Central memory CD8-positive, alpha-beta T cell (primary cell): Measurements from ENCODE around the gene AFMID.
A peak's percentile ranks its signal among the peaks of the same experiment; 100 is the strongest.

ENCODE experiments used
- ATAC-seq: fragments of 150-1000 bp; cut with Tn5 transposase; replicated peaks from 2 replicates; pipeline ENCODE4 v1.10.0; 2022; ENCODE audit warnings: mild to moderate bottlenecking, moderate FRiP score, moderate number of reproducible peaks; ENCODE audit not compliant: poor library complexity, severe bottlenecking; ENCODE audit errors: extremely low read depth
- DNase-seq, 2 donors: peaks; one replicate each; pipeline ENCODE4 v3.0.0; 2021; ENCODE audit warnings: low spot score in 2 of 2
- H3K27ac Mint-ChIP-seq: one replicate; pipeline ENCODE4 v1.8.0; 2022; ENCODE audit warnings: low read depth, mild to moderate bottlenecking, moderate library complexity, mixed read lengths
- H3K27me3 Mint-ChIP-seq: one replicate; pipeline ENCODE4 v1.8.0; 2022; ENCODE audit warnings: mixed read lengths
- H3K36me3 Mint-ChIP-seq: one replicate; pipeline ENCODE4 v1.8.0; 2022; ENCODE audit warnings: mild to moderate bottlenecking, moderate library complexity, mixed read lengths; ENCODE audit not compliant: insufficient read depth
- H3K4me1 Mint-ChIP-seq: one replicate; pipeline ENCODE4 v1.8.0; 2022; ENCODE audit warnings: mixed read lengths
- H3K4me3 Mint-ChIP-seq: one replicate; pipeline ENCODE4 v1.8.0; 2022; ENCODE audit warnings: mild to moderate bottlenecking, moderate library complexity, mixed read lengths
- H3K9me3 Mint-ChIP-seq: one replicate; pipeline ENCODE4 v1.8.0; 2022; ENCODE audit warnings: mixed read lengths

The AFMID gene

GRCh38 chr17:78144736-78145641 lies 42.2 kb upstream of the AFMID start:
- Mint-ChIP-seq H3K27ac (no peak overlapping the region), H3K36me3 (peaks cover 16% of the 10 kb centered on the region), H3K9me3 (no peaks in the 10 kb centered on the region), H3K4me3 (no peak overlapping the region), H3K27me3 (no peaks in the 10 kb centered on the region), H3K4me1 (peaks cover 32% of the 10 kb centered on the region)
- no peak for ATAC-seq
- DNase-seq: no peak

- no peaks in the 10 kb centered on the region for H3K27me3 Mint-ChIP-seq
- peak overlapping the region; percentile 29 for H3K27ac Mint-ChIP-seq
Observed at GRCh38 chr17:78146471-78146869, 40.7 kb upstream of the AFMID start.

GRCh38 chr17:78146881-78147280 lies 40.3 kb upstream of the AFMID start:
- ATAC-seq (no peak), DNase-seq (no peak)
- H3K36me3 Mint-ChIP-seq: peaks cover 7% of the 10 kb centered on the region
- no peaks in the 10 kb centered on the region for H3K27me3 Mint-ChIP-seq
- no peak overlapping the region for H3K27ac Mint-ChIP-seq
- no peaks in the 10 kb centered on the region for H3K9me3 Mint-ChIP-seq
- peaks cover 20% of the 10 kb centered on the region for H3K4me1 Mint-ChIP-seq
- no peak overlapping the region for H3K4me3 Mint-ChIP-seq

More at GRCh38 chr17:78146471-78146869, 40.7 kb upstream of the AFMID start:
- DNase-seq: no peak
- no peak overlapping the region for H3K4me3 Mint-ChIP-seq
- no peaks in the 10 kb centered on the region for H3K9me3 Mint-ChIP-seq
- peaks cover 7% of the 10 kb centered on the region for H3K36me3 Mint-ChIP-seq
- ATAC-seq: no peak
- H3K4me1 Mint-ChIP-seq: peaks cover 21% of the 10 kb centered on the region

- H3K36me3 Mint-ChIP-seq: peaks cover 6% of the 10 kb centered on the region
- no peak overlapping the region for H3K4me3 Mint-ChIP-seq
- peaks cover 16% of the 10 kb centered on the region for H3K4me1 Mint-ChIP-seq
- H3K27ac Mint-ChIP-seq: no peak overlapping the region
- ATAC-seq: peak; percentile 43
- H3K9me3 Mint-ChIP-seq: no peaks in the 10 kb centered on the region
- no peaks in the 10 kb centered on the region for H3K27me3 Mint-ChIP-seq
- DNase-seq: no peak
Observed at GRCh38 chr17:78147315-78147998, 39.7 kb upstream of the AFMID start.

- Mint-ChIP-seq H3K9me3 (no peaks in the 10 kb centered on the region), H3K27ac (no peak overlapping the region), H3K27me3 (no peaks in the 10 kb centered on the region), H3K4me3 (no peak overlapping the region), H3K4me1 (peaks cover 6% of the 10 kb centered on the region), H3K36me3 (peaks cover under 1% of the 10 kb centered on the region)
- DNase-seq (no peak), ATAC-seq (no peak)
Observed at GRCh38 chr17:78148286-78149016, 38.7 kb upstream of the AFMID start.

GRCh38 chr17:78151514-78152008 lies 35.6 kb upstream of the AFMID start:
- Mint-ChIP-seq H3K4me3 (no peak overlapping the region), H3K9me3 (no peaks in the 10 kb centered on the region), H3K27me3 (no peaks in the 10 kb centered on the region), H3K4me1 (no peaks in the 10 kb centered on the region), H3K36me3 (peaks cover 2% of the 10 kb centered on the region), H3K27ac (no peak overlapping the region)
- ATAC-seq: no peak
- DNase-seq: no peak

- no peaks in the 10 kb centered on the region for H3K9me3 Mint-ChIP-seq
- peaks cover 2% of the 10 kb centered on the region for H3K36me3 Mint-ChIP-seq
- no peak for DNase-seq
- no peaks in the 10 kb centered on the region for H3K4me1 Mint-ChIP-seq
- H3K27ac Mint-ChIP-seq: peak overlapping the region; percentile 29
- no peaks in the 10 kb centered on the region for H3K27me3 Mint-ChIP-seq
- peak; percentile 49 for ATAC-seq
- no peak overlapping the region for H3K4me3 Mint-ChIP-seq
Observed at GRCh38 chr17:78154903-78155811, 32.0 kb upstream of the AFMID start.

GRCh38 chr17:78159575-78160158 lies 27.5 kb upstream of the AFMID start:
- Mint-ChIP-seq H3K4me3 (no peak overlapping the region), H3K27ac (no peak overlapping the region), H3K9me3 (no peaks in the 10 kb centered on the region), H3K4me1 (no peaks in the 10 kb centered on the region), H3K27me3 (no peaks in the 10 kb centered on the region), H3K36me3 (peaks cover 2% of the 10 kb centered on the region)
- DNase-seq (no peak), ATAC-seq (no peak)

GRCh38 chr17:78163881-78164747 lies 23.0 kb upstream of the AFMID start:
- Mint-ChIP-seq H3K4me1 (no peaks in the 10 kb centered on the region), H3K27me3 (no peaks in the 10 kb centered on the region), H3K9me3 (no peaks in the 10 kb centered on the region), H3K27ac (no peak overlapping the region), H3K36me3 (peaks cover 4% of the 10 kb centered on the region), H3K4me3 (no peak overlapping the region)
- ATAC-seq: no peak
- no peak for DNase-seq

GRCh38 chr17:78164748-78165607 lies 22.2 kb upstream of the AFMID start:
- DNase-seq (no peak), ATAC-seq (no peak)
- H3K9me3 Mint-ChIP-seq: no peaks in the 10 kb centered on the region
- H3K27me3 Mint-ChIP-seq: no peaks in the 10 kb centered on the region
- peaks cover 8% of the 10 kb centered on the region for H3K4me1 Mint-ChIP-seq
- H3K36me3 Mint-ChIP-seq: peaks cover 6% of the 10 kb centered on the region
- no peak overlapping the region for H3K4me3 Mint-ChIP-seq
- H3K27ac Mint-ChIP-seq: no peak overlapping the region
